GM21447 (cell line): ENCODE data around the gene CGN.
A peak's percentile ranks its signal among the peaks of the same experiment; 100 is the strongest.

Experiments used
- ATAC-seq: cut with Tn5 transposase; IDR thresholded peaks from one replicate; pipeline ENCODE4 v1.9.1; 2021; ENCODE audit not compliant: unreplicated experiment

The CGN gene

DNA sequence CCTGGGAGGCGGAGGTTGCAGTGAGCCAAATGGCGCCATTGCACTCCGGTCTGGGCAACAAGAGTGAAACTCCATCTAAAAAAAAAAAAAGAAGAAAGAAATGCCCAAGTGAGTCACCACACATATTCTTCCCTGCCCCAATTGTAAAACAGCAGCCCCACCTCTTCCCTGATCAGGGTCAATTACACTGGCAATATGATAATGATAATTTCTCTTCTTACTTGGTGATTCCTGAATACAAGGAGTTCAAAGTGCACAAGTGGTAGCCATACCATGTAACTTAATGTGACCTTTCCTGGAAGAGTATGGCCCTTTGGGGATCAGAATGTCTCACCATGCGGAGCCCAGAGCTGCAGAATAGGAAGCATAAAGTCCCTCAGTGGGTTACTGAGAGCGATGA is 11.8 kb upstream of the CGN start:
- no peak for ATAC-seq

DNA sequence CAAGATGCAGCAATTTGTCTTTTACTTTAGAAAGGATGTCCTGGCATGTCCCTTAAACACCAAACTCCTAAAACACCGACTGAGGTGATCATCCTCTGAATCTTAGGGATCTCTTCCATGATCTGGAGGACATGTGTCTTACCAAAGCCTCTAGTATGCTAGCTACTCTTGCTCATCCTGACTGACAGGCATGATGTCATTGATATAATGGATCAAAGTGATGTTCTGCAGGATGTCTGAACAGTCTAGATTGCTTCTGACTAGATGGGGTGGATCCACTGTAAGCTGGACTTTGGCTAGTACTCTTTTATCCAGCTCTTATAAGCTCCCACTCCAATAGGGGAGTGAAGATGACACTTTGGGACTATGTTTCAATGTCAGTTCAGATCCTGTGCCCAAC is 11.3 kb upstream of the CGN start:
- ATAC-seq = no peak

DNA sequence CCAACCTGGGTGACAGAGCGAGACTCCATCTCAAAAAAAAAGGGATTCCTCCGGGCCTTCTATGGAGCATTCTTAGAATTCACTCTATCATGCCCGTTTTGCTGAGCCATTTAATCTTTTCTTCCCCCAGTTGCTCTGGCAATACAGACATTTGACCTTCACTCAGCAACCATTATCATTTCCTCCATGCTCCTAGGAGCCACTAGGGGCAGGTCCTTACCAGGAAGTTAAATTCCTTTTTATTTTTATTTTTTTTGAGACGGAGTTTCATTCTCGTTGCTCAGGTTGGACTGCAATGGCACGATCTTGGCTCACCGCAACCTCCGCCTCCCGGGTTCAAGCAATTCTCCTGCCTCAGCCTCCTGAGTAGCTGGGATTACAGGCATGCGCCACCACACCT is 9.7 kb upstream of the CGN start:
- no peak for ATAC-seq

DNA sequence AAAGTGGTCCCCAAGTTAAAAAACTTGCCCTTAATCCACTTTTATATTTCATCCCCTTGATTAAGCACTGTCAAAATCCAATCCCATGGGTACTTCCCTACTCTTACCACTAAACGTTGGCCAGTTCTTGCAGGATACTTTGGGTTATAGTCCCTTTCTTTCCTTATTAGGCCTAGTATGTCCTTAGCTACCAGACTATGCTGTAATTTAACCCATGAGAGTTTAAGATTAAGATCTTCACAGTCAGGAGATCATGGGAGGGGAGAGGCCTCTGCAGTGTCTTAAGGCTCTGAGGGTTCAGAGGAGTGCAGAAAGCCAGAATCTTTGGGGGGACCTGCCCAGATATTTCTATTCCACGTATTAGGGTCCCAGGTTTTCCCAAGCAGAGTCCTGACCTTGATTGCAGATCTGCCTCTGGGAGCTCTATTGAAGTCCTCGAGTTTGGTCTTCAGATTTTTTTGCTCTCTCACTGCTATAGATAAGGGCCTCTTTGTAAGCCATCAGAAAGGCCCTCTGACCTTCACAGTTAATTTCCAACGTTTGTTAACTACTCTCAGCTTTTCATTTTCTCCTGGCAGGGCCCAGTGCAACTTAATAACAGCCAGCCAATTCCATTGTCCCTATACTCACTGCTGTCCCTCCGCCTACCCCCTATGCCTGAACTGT is 9.0 kb upstream of the CGN start:
- no peak for ATAC-seq

DNA sequence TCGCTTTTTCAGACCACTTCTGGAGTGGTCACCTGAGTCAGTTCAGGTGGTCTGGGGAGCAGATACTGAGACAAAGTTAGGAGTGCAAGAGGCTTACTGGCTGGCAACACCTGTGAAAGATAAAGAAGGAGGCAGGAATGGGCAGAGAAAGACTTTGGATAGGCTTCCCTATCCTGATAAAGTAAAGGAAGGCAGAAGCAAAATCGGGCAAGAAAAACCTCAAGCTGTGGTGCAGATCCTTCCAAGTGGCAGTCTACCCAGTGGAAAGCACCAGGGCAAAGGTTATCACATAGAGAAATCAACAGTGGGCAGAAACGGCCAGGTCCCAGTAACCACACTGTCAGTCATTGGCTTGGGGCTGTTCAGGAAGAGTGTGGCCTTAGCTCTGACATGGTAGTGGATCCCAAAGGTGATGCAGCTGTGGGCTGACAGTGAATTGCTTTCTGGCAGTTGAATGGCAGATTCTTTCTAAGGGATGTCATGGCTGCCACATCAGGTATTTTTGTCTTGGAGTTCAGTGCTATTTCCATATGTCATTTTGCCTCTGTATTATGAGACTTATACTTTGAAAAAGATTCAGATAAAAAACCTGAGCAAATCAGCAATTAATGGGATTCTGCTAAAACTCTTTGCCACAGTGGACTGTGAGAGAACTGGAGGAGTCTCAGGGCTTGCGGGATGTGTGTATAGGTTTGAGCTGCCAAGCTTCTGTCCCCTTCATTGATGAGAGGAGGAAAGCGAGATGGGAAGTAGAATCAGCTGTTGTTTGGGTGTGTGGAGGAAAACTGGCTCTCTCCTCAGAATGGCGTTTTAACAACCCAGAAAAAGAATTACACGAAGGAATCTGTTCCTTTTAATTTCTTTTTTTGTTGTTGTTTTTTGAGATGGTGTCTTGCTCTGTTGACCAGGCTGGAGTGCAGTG is 8.1 kb upstream of the CGN start:
- ATAC-seq = no peak

DNA sequence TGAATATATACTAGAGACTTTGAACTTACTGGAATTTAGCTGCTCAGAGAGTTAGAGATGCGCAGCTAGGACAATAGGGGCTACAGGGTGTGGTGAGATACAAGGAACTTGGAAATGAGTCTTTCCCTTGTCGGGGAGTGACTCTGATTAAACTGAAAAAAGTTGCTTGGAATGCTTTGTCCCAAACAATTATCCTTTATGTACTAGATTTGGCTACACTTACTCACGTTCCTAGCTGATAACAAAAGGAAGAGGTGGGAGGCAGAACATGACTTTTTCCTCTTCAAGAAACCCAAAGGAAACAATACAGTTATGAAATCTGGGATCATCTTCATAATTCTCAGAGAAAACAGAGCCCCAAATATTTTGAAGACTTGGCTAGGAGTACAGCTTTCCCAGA is 6.9 kb upstream of the CGN start:
- no peak for ATAC-seq

- no peak for ATAC-seq
Observed at GRCh38 chr1:151504759-151505158, 6.4 kb upstream of the CGN start.

DNA sequence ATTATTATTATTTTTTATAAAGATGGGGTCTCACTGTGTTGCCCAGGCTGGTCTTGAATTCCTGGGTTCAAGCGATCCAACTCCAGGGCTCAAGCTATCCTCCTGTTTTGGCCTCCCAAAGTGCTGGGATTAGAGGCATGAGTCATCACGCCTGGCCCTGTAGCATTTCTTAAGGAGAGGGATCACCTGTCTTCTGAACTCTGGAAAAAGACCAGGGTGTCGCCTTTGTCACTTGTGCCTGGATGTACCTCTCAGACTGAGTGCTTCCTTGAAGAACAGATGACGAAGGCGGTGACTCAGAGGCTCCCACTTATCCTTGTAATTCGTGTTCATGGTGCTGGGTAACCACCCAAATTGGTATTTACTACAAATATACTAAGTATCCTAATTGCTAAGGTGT is 2.4 kb upstream of the CGN start:
- ATAC-seq = no peak

- no peak for ATAC-seq
Observed at GRCh38 chr1:151509350-151510019, 1.7 kb upstream of the CGN start.

GRCh38 chr1:151510020-151510405 is 1.2 kb upstream of the CGN start:
- ATAC-seq = no peak

DNA sequence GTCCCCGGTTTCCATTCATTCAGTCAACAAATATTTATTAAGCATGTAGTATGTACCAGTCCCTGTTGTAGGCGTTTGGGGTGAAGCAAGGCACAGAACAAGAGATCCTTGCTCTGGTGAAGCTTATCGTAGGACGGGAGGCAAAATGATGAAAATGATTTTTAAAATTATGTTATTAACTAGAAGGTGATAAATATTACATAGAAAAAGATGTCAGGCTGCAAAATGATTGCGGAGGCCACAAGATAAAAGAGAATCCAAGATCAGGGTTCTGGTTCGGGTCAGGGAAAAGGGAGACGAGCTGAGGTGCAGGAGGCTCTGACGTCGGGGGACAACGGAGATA is 602 bp upstream of the CGN start:
- ATAC-seq = no peak

DNA sequence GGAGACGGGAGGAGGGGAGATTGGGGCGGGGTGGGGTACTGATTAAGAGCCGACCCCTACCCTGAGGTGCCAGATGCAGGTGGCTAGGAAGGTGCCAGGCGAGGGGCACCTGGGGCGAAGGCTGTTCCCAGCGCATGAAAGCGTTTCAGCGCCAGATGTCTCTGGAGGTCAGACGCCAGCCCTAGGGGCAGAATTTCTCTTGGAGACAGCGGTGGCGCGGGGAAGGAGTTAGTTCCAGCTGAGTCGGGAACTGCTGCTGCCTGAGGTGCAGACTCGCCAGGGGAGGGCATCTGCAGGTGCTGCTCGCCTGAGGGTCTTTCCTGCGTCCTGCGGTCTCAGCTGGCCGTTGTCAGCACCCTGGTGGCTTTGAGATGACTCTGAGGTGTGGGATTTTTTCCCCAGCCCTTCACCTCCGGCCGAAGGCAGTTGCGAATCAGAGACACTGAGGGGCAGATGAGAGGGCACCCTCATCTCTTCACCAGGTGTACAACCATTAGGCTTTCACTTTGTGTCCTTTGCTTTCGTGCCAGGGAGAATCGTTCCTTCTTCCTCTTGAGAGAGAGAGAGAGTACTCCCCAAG is 539 bp downstream of the CGN start:
- ATAC-seq = peak; percentile 32

DNA sequence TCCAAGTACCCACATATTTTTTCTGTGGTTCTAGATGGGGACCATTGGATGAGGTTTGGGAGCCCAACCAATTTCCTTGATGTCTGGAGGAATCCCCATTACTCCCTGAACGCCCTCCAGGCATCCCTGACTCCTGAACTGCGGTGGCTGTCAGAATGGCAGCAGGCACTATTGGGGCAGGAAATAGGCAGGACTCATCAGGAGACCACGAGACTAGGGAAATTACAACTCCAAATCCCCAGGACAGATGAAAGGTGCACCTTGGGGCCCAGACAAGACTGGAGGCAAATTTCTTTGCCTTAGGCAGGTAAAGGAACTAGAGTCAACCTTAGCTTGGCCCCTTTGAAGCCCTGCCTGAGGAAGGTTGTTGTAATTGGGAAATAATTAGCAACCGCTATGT is 1.1 kb downstream of the CGN start:
- no peak for ATAC-seq

- no peak for ATAC-seq
Observed at GRCh38 chr1:151512801-151513625, 1.8 kb downstream of the CGN start.

GRCh38 chr1:151513626-151514121 is 2.5 kb downstream of the CGN start:
- ATAC-seq = no peak

GRCh38 chr1:151514366-151514765 is 3.2 kb downstream of the CGN start:
- no peak for ATAC-seq

DNA sequence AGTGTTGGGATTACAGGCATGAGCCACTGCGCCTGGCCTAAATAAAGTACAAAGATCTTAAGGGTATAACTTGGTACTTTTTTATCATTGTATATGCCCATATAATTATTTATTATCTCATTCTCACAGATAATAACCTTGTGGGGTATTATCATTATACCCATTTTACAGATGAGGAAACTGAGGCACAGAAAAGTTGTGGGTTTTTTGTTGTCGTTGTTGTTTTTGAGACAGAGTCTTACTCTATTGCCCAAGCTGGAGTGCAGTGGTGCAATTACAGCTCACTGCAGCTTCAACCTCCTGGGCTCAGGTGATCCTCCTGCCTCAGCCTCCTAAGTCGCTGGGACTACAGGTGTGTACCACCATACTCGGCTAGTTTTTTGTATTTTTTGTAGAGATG is 4.1 kb downstream of the CGN start:
- no peak for ATAC-seq

- no peak for ATAC-seq
Observed at GRCh38 chr1:151516031-151516511, 4.9 kb downstream of the CGN start.

DNA sequence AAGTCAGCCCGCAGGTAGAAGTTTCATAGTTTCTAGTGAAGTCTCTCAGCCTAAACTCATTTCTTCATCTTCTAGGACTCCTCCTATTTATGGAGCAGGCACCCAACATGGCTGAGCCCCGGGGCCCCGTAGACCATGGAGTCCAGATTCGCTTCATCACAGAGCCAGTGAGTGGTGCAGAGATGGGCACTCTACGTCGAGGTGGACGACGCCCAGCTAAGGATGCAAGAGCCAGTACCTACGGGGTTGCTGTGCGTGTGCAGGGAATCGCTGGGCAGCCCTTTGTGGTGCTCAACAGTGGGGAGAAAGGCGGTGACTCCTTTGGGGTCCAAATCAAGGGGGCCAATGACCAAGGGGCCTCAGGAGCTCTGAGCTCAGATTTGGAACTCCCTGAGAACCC is 7.2 kb downstream of the CGN start:
- no peak for ATAC-seq

DNA sequence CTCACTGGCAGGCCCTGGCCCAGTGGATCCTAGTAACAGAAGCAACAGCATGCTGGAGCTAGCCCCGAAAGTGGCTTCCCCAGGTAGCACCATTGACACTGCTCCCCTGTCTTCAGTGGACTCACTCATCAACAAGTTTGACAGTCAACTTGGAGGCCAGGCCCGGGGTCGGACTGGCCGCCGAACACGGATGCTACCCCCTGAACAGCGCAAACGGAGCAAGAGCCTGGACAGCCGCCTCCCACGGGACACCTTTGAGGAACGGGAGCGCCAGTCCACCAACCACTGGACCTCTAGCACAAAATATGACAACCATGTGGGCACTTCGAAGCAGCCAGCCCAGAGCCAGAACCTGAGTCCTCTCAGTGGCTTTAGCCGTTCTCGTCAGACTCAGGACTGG is 7.7 kb downstream of the CGN start:
- ATAC-seq = no peak

- no peak for ATAC-seq
Observed at GRCh38 chr1:151519667-151520066, 8.5 kb downstream of the CGN start.
